A673 (cell line): ENCODE data around the gene PNISR. TPM values are rescaled to one million over a fixed set of nuclear protein-coding genes. Genes with fewer than 3 reads are reported as not detected.

ENCODE experiments used
- total RNA-seq: library from RNA; stranded (reverse); gene quantifications from 2 replicates; pipeline ENCODE4 v1.2.3, GENCODE V29; 2021

Gene PNISR
- total RNA-seq, 1 experiment from 2014 or later, result 147 TPM

Other genes starting within 250 kb of the PNISR start
- gene FAXC, start 75.6 kb downstream of the PNISR start, total RNA-seq, result 6.2 and 7.8 TPM in 2 replicates
- gene COQ3, start 31.1 kb downstream of the PNISR start, total RNA-seq, result 15.9 and 21.7 TPM in 2 replicates
- 17.4 and 19.0 TPM in 2 replicates for gene USP45, start 90.1 kb upstream of the PNISR start, total RNA-seq
- 90.2 and 99.1 TPM in 2 replicates for gene CCNC, start 143.4 kb upstream of the PNISR start, total RNA-seq
- 0.58 and 1.2 TPM in 2 replicates for gene PRDM13, start 181.5 kb upstream of the PNISR start, total RNA-seq